ENCODE data around the gene TTC39B.

Gene TTC39B

GRCh38 chr9:15221746-15222145 lies 85.3 kb downstream of the TTC39B start:
- DNase-seq = no peak

GRCh38 chr9:15220658-15221318 lies 86.2 kb downstream of the TTC39B start:
- peak; percentile 62 for DNase-seq

DNA sequence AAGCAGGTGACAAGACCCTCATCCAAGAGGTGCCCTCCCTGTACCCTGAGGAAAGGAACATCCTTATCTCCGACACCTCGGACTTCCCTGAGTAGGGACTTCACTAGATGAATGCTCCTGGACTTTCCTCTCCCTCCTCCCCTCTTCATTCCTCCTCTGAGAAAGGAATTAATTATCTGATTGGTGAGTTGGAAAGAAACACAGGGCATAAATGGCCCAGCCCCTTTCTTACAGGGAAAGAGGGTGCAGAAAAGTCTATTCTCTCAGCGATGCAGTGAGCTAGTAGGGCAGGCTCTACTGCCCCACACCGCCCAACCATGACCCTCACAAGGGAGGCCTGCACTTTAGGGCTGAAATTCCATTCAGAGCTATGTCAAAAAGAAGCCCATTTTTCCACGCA lies 87.5 kb downstream of the TTC39B start:
- DNase-seq = no peak

GRCh38 chr9:15218994-15219393 lies 88.0 kb downstream of the TTC39B start:
- DNase-seq = no peak

DNA sequence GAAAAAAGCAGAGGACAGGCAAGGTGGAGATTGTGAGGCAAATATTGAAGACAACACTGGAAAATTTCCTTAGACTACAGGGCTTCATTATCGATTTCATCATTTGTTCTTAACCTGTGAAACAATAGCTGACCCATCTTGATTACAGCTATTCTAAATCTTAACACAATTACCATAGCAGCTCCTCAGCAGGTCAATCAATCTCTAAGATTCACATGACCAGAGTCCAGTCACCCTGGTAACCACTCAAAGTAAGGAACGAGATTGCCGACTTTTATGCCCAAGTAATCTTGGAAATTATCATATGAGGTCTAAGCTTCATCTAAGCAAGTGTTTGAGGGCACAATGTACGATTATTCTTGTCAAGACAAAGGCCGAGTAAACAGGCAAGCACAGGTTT lies 93.8 kb downstream of the TTC39B start:
- DNase-seq = no peak

GRCh38 chr9:15211815-15212495 lies 95.1 kb downstream of the TTC39B start:
- peak; percentile 49 for DNase-seq

GRCh38 chr9:15211160-15211814 lies 95.7 kb downstream of the TTC39B start:
- DNase-seq = peak; percentile 69

DNA sequence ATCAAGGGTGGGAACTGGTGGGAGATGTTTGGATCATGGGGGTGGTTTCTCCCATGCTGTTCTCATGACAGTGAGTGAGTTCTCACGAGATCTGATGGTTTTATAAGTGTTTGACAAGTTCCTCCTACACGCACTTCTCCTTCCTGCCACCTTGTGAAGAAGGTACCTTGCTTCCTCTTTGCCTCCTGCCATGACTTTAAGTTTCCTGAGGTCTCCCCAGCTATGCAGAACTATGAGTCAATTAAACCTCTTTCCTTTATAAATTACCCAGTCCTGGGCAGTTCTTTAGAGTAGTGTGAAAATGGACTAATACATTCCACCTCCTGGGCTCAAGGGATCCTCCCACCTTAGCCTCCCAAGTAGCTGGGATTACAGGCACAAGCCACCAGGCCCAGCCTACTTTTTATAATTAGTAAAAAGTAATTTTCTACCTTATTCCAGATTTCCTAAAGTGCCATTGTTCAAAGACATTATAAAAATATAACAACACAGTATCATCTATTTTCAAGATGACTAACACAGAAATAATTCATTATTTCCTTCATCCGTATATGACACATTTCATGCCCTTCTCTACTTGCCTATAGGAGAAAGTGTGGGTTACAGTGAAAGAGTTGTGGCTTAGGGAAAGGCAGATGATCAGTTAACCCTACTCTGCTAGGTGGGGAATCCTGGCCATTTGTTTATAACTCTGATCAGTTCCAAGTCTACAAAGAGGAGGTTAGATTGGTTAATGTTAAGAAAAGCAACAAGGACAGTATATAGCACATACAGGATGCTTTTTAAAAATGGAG lies 99.9 kb downstream of the TTC39B start:
- DNase-seq = peak; percentile 21

- DNase-seq = no peak
Measured at GRCh38 chr9:15205632-15206420, 101.2 kb downstream of the TTC39B start.

DNA sequence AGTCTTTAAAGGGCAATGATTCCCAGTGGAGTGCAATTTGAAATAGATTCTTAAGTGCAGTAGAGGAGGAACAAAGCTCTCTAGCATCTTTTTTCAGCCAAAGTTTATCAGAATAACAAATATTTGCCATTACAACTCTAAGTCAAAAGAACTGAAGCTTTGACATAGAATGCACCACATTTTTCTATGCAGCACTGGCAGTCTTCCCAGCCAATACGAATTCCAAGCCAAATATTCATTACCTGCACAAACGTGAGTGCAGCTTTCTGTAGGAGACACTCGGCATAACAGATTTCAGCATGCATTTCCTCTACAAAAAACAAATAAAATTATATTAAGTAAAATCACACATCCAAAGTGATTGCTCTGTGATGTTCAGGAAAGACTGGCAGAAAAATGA lies 103.4 kb downstream of the TTC39B start:
- no peak for DNase-seq

GRCh38 chr9:15200111-15200510 lies 106.9 kb downstream of the TTC39B start:
- DNase-seq = no peak

DNA sequence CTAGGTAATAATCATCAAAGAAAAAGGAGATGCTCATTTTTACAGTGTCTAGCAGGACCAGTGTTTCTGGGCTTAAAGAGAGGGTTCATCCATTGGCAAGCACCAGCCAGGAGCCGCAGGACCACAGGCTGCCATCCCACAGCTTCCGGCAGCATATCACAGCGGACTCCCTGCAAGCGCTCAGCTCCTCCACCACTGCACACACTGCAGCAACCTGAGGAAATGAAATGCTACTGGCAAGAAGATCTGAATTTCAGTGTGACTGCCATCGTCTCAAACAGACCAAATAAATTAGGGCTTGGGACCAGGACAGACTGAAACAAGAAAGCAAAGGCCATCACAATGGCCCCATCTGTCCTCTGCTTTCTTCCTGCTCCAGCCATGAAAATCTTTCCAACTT lies 114.2 kb downstream of the TTC39B start:
- DNase-seq = no peak

DNA sequence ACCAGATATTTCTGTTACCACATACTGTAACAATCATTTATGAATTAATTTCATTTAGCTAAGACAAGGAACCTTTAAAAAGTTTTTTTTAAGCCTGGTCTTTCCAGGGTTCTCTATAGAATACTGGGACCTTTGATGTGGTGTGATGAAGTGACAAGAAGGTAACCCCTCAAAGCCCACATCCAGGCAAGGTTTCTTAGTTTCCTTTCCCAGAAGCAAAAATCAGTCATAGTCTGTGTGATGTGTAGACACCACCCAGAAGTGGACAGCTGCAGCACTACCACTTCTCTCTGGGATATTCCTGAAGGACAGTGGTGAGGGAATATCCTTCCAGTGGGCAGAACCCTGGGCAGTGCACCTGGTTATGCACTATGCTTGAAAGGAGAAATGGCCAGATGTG lies 115.6 kb downstream of the TTC39B start:
- no peak for DNase-seq

- no peak for DNase-seq
Measured at GRCh38 chr9:15189481-15189880, 117.5 kb downstream of the TTC39B start.

- DNase-seq = no peak
Measured at GRCh38 chr9:15187589-15187988, 119.4 kb downstream of the TTC39B start.

DNA sequence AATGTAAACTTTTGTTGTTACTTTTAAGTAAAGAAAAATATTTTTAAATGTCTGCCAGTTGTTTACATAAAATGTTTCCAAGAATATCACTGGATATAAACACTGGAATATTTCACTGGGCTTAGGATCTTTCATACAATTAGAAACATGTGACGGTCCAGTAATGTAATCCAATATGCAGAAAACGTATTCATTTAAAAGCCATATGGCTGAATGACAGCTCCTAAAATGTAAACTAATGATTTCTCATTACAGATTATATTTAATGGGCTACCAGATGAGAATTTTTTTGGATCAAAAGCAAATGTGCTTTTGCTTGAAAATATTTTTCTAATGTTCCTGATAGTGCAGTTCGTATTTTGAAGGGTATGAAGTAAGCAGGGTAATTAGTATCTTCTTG lies 124.3 kb downstream of the TTC39B start:
- no peak for DNase-seq

DNA sequence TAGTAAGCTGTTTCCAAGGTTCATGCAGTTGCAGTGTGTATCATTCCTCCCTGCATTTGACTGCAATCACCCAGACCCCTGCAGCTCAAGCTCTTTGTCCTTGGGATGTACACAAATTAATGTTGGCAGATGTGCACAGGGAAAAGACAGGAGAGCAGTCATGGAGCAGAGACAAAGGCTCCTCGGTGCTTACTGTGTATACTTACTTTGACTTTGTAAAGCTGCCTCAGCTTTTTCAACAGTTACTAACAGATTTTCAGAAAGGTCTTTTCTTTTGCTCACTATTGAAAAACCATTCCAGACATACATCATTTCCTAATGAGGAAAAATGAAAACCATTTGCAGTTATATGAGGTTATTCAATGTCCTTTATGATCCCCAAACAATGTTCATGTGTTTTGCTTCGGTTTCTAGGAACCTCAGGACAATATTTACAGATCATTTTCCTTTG lies 124.9 kb downstream of the TTC39B start:
- DNase-seq = no peak

DNA sequence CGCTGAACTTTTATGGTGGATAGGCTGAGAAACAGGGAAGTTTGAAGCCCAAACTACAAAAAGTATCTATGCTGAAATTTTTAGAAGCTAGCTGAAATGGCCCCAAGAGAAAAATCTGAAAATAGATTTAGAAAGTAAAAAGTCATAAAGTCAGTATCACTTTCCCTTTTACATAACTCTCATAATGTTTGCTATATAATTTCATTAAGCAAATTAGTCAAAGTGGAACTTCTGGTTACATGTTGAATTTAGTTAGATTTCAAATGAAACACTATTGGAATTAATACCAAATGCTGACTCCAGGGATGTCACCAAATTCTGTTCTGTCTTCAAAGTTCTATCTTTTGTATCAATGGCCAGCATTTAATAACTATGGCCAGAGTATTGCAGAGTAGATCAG lies 126.9 kb downstream of the TTC39B start:
- DNase-seq = no peak

DNA sequence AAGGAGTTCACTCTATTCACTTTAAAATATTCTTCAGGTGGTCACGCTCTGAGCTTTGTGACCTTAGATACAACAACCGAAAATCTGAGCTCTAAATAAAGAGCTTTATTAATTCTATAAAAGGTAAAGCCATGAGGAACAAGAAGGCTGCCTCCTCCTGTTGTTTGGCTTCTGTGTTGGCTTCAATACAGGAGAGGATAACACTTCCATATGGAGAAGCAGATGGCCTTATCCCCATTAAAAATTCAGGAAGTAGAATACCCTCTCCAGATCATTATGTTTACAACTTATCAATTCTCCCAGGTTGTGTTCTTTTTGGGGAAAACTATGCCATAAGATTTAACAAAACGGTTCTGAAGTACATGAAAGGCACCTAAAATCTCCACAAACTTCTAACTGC lies 128.4 kb downstream of the TTC39B start:
- DNase-seq = no peak

DNA sequence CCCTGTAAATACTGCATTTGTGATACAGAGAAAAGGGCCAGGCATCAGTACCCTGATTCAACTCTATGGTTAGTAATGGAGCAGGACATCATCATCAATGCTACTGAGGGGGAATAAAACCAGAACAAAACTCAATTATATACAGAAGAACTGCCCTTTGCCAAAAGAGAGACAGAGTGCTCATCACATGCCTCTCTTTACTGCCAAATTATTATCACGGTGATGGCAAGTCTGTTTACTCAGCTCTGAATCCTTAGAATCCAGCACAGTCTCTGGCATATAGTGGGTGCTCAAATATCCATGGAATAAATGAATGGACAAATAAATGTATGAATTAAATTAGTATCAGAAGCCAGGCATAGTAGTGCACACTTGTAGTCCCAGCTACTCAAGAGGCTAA lies 130.2 kb downstream of the TTC39B start:
- DNase-seq = no peak

- DNase-seq = no peak
Measured at GRCh38 chr9:15163931-15164330, 143.1 kb downstream of the TTC39B start.

GRCh38 chr9:15161753-15162152 lies 145.3 kb downstream of the TTC39B start:
- no peak for DNase-seq
